Urinary bladder (tissue), 4 donors: ENCODE data around the gene PTPRO. TPM values are rescaled to one million over a fixed set of nuclear protein-coding genes. Genes with fewer than 3 reads are reported as not detected.

Experiments used
- DNase-seq: peaks from one replicate; pipeline ENCODE4 v3.0.0-alpha.2; 2015; ENCODE audit errors: extremely low spot score
- H3K27ac ChIP-seq: one replicate; pipeline ENCODE4 v1.5.1; 2013; ENCODE audit warnings: low read depth, mild to moderate bottlenecking, moderate library complexity
- H3K36me3 ChIP-seq: one replicate; pipeline ENCODE4 v1.6.1; 2013; ENCODE audit warnings: mild to moderate bottlenecking, moderate library complexity; ENCODE audit not compliant: insufficient read depth
- H3K4me1 ChIP-seq: one replicate; pipeline ENCODE4 v1.6.1; 2013; ENCODE audit warnings: mild to moderate bottlenecking, moderate library complexity; ENCODE audit not compliant: insufficient read depth
- H3K4me3 ChIP-seq: one replicate; pipeline ENCODE4 v1.5.1; 2013; ENCODE audit warnings: low read depth, low read length
- WGBS: extraction: QIAGEN DNeasy Blood & Tissue Kit; methylation state at CpG from one replicate; pipeline ENCODE4 v1.1.7; 2013; 5-methylcytosine and 5-hydroxymethylcytosine counted together
- polyA plus RNA-seq: library from polyadenylated mRNA; stranded (reverse); fragments of 200-250 nt; gene quantifications from one replicate; pipeline ENCODE4 v1.2.3, GENCODE V29; 2013
- total RNA-seq: library from RNA; depleted of rRNA; stranded (reverse); fragments of >200 nt; gene quantifications from one replicate; pipeline ENCODE4 v1.2.3, GENCODE V29; 2014
- donor health status: healthy with polysubstance abuse.
- donor health status: healthy.

The PTPRO gene
- total and polyA plus RNA-seq, 2 donors = 0.91 to 4.8 TPM

- no peak for DNase-seq
- Histone ChIP-seq H3K36me3 (no peaks in the 10 kb centered on the region), H3K4me1 (no peaks in the 10 kb centered on the region), H3K27ac (no peak overlapping the region), H3K4me3 (no peak overlapping the region)
Observed at GRCh38 chr12:15488481-15488880, 166.2 kb downstream of the PTPRO start.

- Histone ChIP-seq H3K4me1 (no peaks in the 10 kb centered on the region), H3K36me3 (no peaks in the 10 kb centered on the region), H3K4me3 (no peak overlapping the region), H3K27ac (no peak overlapping the region)
- no peak for DNase-seq
- WGBS = 36% methylated on average over 4 of the region's 4 CpGs
Observed at GRCh38 chr12:15494329-15495046, 172.2 kb downstream of the PTPRO start.

GRCh38 chr12:15495746-15496145 is 173.4 kb downstream of the PTPRO start:
- WGBS = 0% methylated on average over 1 of the region's 1 CpG
- Histone ChIP-seq H3K36me3 (no peaks in the 10 kb centered on the region), H3K27ac (no peak overlapping the region), H3K4me1 (no peaks in the 10 kb centered on the region), H3K4me3 (no peak overlapping the region)
- no peak for DNase-seq

- no peak for DNase-seq
- Histone ChIP-seq H3K27ac (no peak overlapping the region), H3K4me1 (no peaks in the 10 kb centered on the region), H3K36me3 (no peaks in the 10 kb centered on the region), H3K4me3 (no peak overlapping the region)
Observed at GRCh38 chr12:15496738-15497137, 174.4 kb downstream of the PTPRO start.

- Histone ChIP-seq H3K4me1 (no peaks in the 10 kb centered on the region), H3K27ac (no peak overlapping the region), H3K4me3 (no peak overlapping the region), H3K36me3 (no peaks in the 10 kb centered on the region)
- 69% methylated on average over 4 of the region's 4 CpGs for WGBS
- DNase-seq = no peak
Observed at GRCh38 chr12:15497671-15498292, 175.5 kb downstream of the PTPRO start.

GRCh38 chr12:15502211-15502610 is 179.9 kb downstream of the PTPRO start:
- H3K4me1 ChIP-seq = no peaks in the 10 kb centered on the region
- WGBS = 36% methylated on average over 2 of the region's 2 CpGs
- H3K4me3 ChIP-seq = no peak overlapping the region
- no peak for DNase-seq
- H3K27ac ChIP-seq = no peak overlapping the region
- H3K36me3 ChIP-seq = no peaks in the 10 kb centered on the region

- Histone ChIP-seq H3K27ac (no peak overlapping the region), H3K36me3 (no peaks in the 10 kb centered on the region), H3K4me1 (no peaks in the 10 kb centered on the region), H3K4me3 (no peak overlapping the region)
- DNase-seq = no peak
- 60% methylated on average over 4 of the region's 4 CpGs for WGBS
Observed at GRCh38 chr12:15505616-15506015, 183.3 kb downstream of the PTPRO start.

- H3K4me1 ChIP-seq = no peaks in the 10 kb centered on the region
Observed at GRCh38 chr12:15515010-15515409, 192.7 kb downstream of the PTPRO start.

GRCh38 chr12:15520083-15520482 is 197.8 kb downstream of the PTPRO start:
- Histone ChIP-seq H3K4me1 (no peaks in the 10 kb centered on the region), H3K36me3 (no peaks in the 10 kb centered on the region), H3K27ac (no peak overlapping the region), H3K4me3 (no peak overlapping the region)
- WGBS = 75% methylated on average over 2 of the region's 2 CpGs
- DNase-seq = no peak

More at GRCh38 chr12:15515010-15515409, 192.7 kb downstream of the PTPRO start:
- no peak overlapping the region for H3K4me3 ChIP-seq
- WGBS = 64% methylated on average over 4 of the region's 4 CpGs
- DNase-seq = no peak
- H3K36me3 ChIP-seq = no peaks in the 10 kb centered on the region
- H3K27ac ChIP-seq = no peak overlapping the region

- no peaks in the 10 kb centered on the region for H3K4me1 ChIP-seq
- DNase-seq = no peak
- WGBS = 59% methylated on average over 6 of the region's 6 CpGs
- no peaks in the 10 kb centered on the region for H3K36me3 ChIP-seq
- no peak overlapping the region for H3K4me3 ChIP-seq
- no peak overlapping the region for H3K27ac ChIP-seq
Observed at GRCh38 chr12:15520844-15521243, 198.5 kb downstream of the PTPRO start.

- DNase-seq = no peak
- no peak overlapping the region for H3K4me3 ChIP-seq
Observed at GRCh38 chr12:15522574-15523187, 200.4 kb downstream of the PTPRO start.

GRCh38 chr12:15525441-15525840 is 203.1 kb downstream of the PTPRO start:
- WGBS = 65% methylated on average over 2 of the region's 2 CpGs
- DNase-seq = no peak
- Histone ChIP-seq H3K27ac (no peak overlapping the region), H3K4me3 (no peak overlapping the region), H3K4me1 (no peaks in the 10 kb centered on the region), H3K36me3 (no peaks in the 10 kb centered on the region)

More at GRCh38 chr12:15522574-15523187, 200.4 kb downstream of the PTPRO start:
- Histone ChIP-seq H3K4me1 (no peaks in the 10 kb centered on the region), H3K27ac (no peak overlapping the region), H3K36me3 (no peaks in the 10 kb centered on the region)
- 26% methylated on average over 3 of the region's 3 CpGs for WGBS

- Histone ChIP-seq H3K36me3 (no peaks in the 10 kb centered on the region), H3K27ac (no peak overlapping the region), H3K4me3 (no peak overlapping the region), H3K4me1 (no peaks in the 10 kb centered on the region)
- 85% methylated on average over 4 of the region's 4 CpGs for WGBS
- DNase-seq = no peak
Observed at GRCh38 chr12:15526033-15526432, 203.7 kb downstream of the PTPRO start.
